HepG2 (cell line): ENCODE results near the gene NR2F6. TPM values are rescaled to one million over a fixed set of nuclear protein-coding genes. Genes with fewer than 3 reads are reported as not detected.

Source experiments
- FOXA3 ChIP-seq: IDR thresholded peaks from 2 replicates; pipeline ENCODE4 v1.6.1; 2016; ENCODE audit warnings: missing genetic modification reagents, missing compliant biosample characterization
- KAT7 ChIP-seq: IDR thresholded peaks from 2 replicates; pipeline ENCODE4 v1.6.1; 2018; ENCODE audit warnings: borderline replicate concordance, missing compliant biosample characterization
- KMT2B ChIP-seq: IDR thresholded peaks from 2 replicates; pipeline ENCODE4 v1.6.1; 2016; ENCODE audit warnings: missing genetic modification reagents, missing compliant biosample characterization
- MAFF ChIP-seq: IDR thresholded peaks from 2 replicates; pipeline ENCODE4 v1.6.1; 2011; ENCODE audit warnings: low read depth, low read length, improper control_type of control experiment
- PHF20 ChIP-seq: sonication (generic); formaldehyde crosslinking; IDR thresholded peaks from 2 replicates; pipeline ENCODE4 v1.5.0; 2020; ENCODE audit warnings: mild to moderate bottlenecking, missing genetic modification reagents
- SIN3A ChIP-seq: IDR thresholded peaks from 2 replicates; pipeline ENCODE4 v1.6.1; 2011; ENCODE audit warnings: low read depth, mild to moderate bottlenecking, control low read depth, low read length, borderline replicate concordance
- SP2 ChIP-seq: sonication (generic); formaldehyde crosslinking; IDR thresholded peaks from 2 replicates; pipeline ENCODE4 v1.5.1; 2020; ENCODE audit warnings: mild to moderate bottlenecking, missing genetic modification reagents
- TARDBP ChIP-seq: sonication (generic); formaldehyde crosslinking; IDR thresholded peaks from 2 replicates; pipeline ENCODE4 v1.8.0; 2022; ENCODE audit warnings: mild to moderate bottlenecking, missing genetic modification reagents
- UBTF ChIP-seq: sonication (generic); formaldehyde crosslinking; IDR thresholded peaks from 2 replicates; pipeline ENCODE4 v1.4.0; 2020; ENCODE audit warnings: mild to moderate bottlenecking, missing genetic modification reagents
- polyA plus RNA-seq, 8 experiments: library from polyadenylated mRNA; depleted of rRNA in 3 of 8; stranded (reverse) in 7 of 8; unstranded in 1 of 8; fragments of >200 nt; fragmentation: Illumina TruSeq in 4 of 8; extraction: Trizol in 4 of 8; gene quantifications; 2 replicates each; pipeline versions ENCODE4 v1.2.1 to v1.2.3, GENCODE V29; 2011 to 2016; ENCODE audit warnings: low read depth in 4 of 8, missing spikeins in 1 of 8, mixed read lengths in 1 of 8; ENCODE audit not compliant: insufficient read depth in 1 of 8
- total RNA-seq, 5 experiments: library from RNA; depleted of rRNA; stranded (reverse); fragments of >200 nt; fragmentation: Illumina TruSeq; extraction: Trizol; gene quantifications; 2 replicates each; pipeline ENCODE4 v1.2.3, GENCODE V29; 2016; ENCODE audit warnings: low read depth in 1 of 5
- TF ChIP-seq, protein P1 (sequence below): sonication (generic); formaldehyde crosslinking; IDR thresholded peaks from 2 replicates; pipeline ENCODE4 v1.4.0; 2020; ENCODE audit warnings: missing genetic modification reagents
- TF ChIP-seq, protein P2 (sequence below): sonication (generic); formaldehyde crosslinking; IDR thresholded peaks from 2 replicates; pipeline ENCODE4 v1.5.0; 2020; ENCODE audit warnings: mild to moderate bottlenecking, missing genetic modification reagents
- TF ChIP-seq, protein P3 (sequence below): IDR thresholded peaks from 2 replicates; pipeline ENCODE4 v1.6.1; 2012; ENCODE audit warnings: inconsistent platforms
- TF ChIP-seq, protein P4 (sequence below): sonication (generic); formaldehyde crosslinking; IDR thresholded peaks from 2 replicates; pipeline ENCODE4 v1.4.0; 2020; ENCODE audit warnings: missing genetic modification reagents

The NR2F6 gene
- total and polyA plus RNA-seq, 2 of the 13 experiments (the other 11 are each of a cell fraction or from before 2014, with no cell fraction given): 30.9 to 72.4 TPM

DNA sequence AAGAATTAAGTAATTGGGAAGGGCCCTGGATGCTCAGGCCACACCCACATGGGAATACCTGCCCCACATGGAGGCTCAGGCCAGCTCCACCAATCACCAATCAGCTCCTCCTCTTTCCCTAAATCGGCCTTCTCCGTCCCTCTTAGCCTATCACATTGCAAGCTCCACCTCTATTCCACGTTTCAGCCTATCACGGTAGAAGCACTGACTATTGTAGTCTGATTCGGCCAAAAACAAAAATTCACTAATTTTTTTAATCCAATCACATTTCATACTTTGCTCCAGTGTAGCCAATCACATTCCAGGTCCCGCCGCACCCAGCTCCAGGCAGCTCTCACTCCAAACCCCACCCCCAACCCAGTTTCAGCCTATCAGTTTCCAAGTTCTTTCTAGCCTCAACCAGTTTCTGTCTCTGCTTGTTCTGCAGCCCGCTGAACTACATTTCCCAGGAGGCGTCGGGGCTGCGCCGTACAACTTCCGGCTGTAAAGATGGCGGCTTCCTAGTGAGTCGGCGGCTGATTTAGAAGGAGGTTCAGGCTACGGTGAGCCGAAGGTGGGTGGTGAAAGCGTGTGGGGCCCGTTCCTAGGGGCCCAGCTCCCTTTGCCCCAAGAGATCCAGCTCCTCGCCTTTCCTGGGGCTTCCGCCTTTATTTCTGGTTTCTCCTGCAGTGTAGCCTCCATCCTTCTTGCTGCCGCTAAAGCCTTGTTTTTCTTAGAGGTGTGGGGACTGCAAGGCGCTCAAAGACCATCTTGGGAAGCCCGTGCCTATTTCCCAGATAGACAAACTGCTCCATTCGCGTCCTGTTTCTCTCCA lies 21.5 kb upstream of the NR2F6 start, which contains the start of gene BABAM1 (continued):
- TF ChIP-seq KAT7 (peak; percentile 61; the same call in 1 of the 2 replicates), UBTF (0 out of 2 replicates have a peak, but pooled peaks have one; percentile 25), FOXA3 (CRISPR knock-in tag) (peak; percentile 26; the same call in 1 of the 2 replicates), KMT2B (CRISPR knock-in tag) (peak; percentile 69; the same call in 1 of the 2 replicates), SP2 (CRISPR knock-in tag) (peak; percentile 83), TARDBP (CRISPR knock-in tag) (0 out of 2 replicates have a peak, but pooled peaks have one; percentile 43), MAFF (no peak), SIN3A (0 out of 2 replicates have a peak, but pooled peaks have one; percentile 65), PHF20 (peak; percentile 85)
- TF ChIP-seq, protein P1, sequence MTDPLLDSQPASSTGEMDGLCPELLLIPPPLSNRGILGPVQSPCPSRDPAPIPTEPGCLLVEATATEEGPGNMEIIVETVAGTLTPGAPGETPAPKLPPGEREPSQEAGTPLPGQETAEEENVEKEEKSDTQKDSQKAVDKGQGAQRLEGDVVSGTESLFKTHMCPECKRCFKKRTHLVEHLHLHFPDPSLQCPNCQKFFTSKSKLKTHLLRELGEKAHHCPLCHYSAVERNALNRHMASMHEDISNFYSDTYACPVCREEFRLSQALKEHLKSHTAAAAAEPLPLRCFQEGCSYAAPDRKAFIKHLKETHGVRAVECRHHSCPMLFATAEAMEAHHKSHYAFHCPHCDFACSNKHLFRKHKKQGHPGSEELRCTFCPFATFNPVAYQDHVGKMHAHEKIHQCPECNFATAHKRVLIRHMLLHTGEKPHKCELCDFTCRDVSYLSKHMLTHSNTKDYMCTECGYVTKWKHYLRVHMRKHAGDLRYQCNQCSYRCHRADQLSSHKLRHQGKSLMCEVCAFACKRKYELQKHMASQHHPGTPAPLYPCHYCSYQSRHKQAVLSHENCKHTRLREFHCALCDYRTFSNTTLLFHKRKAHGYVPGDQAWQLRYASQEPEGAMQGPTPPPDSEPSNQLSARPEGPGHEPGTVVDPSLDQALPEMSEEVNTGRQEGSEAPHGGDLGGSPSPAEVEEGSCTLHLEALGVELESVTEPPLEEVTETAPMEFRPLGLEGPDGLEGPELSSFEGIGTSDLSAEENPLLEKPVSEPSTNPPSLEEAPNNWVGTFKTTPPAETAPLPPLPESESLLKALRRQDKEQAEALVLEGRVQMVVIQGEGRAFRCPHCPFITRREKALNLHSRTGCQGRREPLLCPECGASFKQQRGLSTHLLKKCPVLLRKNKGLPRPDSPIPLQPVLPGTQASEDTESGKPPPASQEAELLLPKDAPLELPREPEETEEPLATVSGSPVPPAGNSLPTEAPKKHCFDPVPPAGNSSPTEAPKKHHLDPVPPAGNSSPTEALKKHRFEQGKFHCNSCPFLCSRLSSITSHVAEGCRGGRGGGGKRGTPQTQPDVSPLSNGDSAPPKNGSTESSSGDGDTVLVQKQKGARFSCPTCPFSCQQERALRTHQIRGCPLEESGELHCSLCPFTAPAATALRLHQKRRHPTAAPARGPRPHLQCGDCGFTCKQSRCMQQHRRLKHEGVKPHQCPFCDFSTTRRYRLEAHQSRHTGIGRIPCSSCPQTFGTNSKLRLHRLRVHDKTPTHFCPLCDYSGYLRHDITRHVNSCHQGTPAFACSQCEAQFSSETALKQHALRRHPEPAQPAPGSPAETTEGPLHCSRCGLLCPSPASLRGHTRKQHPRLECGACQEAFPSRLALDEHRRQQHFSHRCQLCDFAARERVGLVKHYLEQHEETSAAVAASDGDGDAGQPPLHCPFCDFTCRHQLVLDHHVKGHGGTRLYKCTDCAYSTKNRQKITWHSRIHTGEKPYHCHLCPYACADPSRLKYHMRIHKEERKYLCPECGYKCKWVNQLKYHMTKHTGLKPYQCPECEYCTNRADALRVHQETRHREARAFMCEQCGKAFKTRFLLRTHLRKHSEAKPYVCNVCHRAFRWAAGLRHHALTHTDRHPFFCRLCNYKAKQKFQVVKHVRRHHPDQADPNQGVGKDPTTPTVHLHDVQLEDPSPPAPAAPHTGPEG: no peak
- TF ChIP-seq, protein P2, sequence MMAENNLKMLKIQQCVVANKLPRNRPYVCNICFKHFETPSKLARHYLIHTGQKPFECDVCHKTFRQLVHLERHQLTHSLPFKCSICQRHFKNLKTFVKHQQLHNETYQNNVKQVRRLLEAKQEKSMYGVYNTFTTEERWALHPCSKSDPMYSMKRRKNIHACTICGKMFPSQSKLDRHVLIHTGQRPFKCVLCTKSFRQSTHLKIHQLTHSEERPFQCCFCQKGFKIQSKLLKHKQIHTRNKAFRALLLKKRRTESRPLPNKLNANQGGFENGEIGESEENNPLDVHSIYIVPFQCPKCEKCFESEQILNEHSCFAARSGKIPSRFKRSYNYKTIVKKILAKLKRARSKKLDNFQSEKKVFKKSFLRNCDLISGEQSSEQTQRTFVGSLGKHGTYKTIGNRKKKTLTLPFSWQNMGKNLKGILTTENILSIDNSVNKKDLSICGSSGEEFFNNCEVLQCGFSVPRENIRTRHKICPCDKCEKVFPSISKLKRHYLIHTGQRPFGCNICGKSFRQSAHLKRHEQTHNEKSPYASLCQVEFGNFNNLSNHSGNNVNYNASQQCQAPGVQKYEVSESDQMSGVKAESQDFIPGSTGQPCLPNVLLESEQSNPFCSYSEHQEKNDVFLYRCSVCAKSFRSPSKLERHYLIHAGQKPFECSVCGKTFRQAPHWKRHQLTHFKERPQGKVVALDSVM (CRISPR knock-in tag): 0 out of 2 replicates have a peak, but pooled peaks have one; percentile 40
- TF ChIP-seq, protein P3, sequence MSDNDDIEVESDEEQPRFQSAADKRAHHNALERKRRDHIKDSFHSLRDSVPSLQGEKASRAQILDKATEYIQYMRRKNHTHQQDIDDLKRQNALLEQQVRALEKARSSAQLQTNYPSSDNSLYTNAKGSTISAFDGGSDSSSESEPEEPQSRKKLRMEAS: peak; percentile 26; the same call in 1 of the 2 replicates
- TF ChIP-seq, protein P4, sequence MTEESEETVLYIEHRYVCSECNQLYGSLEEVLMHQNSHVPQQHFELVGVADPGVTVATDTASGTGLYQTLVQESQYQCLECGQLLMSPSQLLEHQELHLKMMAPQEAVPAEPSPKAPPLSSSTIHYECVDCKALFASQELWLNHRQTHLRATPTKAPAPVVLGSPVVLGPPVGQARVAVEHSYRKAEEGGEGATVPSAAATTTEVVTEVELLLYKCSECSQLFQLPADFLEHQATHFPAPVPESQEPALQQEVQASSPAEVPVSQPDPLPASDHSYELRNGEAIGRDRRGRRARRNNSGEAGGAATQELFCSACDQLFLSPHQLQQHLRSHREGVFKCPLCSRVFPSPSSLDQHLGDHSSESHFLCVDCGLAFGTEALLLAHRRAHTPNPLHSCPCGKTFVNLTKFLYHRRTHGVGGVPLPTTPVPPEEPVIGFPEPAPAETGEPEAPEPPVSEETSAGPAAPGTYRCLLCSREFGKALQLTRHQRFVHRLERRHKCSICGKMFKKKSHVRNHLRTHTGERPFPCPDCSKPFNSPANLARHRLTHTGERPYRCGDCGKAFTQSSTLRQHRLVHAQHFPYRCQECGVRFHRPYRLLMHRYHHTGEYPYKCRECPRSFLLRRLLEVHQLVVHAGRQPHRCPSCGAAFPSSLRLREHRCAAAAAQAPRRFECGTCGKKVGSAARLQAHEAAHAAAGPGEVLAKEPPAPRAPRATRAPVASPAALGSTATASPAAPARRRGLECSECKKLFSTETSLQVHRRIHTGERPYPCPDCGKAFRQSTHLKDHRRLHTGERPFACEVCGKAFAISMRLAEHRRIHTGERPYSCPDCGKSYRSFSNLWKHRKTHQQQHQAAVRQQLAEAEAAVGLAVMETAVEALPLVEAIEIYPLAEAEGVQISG (CRISPR knock-in tag): peak; percentile 91
